GM12878 (cell line): ENCODE measurements around the gene SUPT7L. TPM values are rescaled to one million over a fixed set of nuclear protein-coding genes. Genes with fewer than 3 reads are reported as not detected.

Experiments used
- BMI1 ChIP-seq: fragments of 450-650 bp; IDR thresholded peaks from 2 replicates; pipeline ENCODE4 v1.6.1; 2016; ENCODE audit warnings: mild to moderate bottlenecking, moderate library complexity, borderline replicate concordance
- BRCA1 ChIP-seq: IDR thresholded peaks from 2 replicates; pipeline ENCODE4 v1.6.1; 2011; ENCODE audit warnings: low read depth, low read length, improper control_type of control experiment
- CHD2 ChIP-seq: IDR thresholded peaks from 2 replicates; pipeline ENCODE4 v1.6.1; 2011; ENCODE audit warnings: low read depth, low read length, improper control_type of control experiment, borderline replicate concordance
- CUX1 ChIP-seq: IDR thresholded peaks from 2 replicates; pipeline ENCODE4 v1.6.1; 2012; ENCODE audit warnings: improper control_type of control experiment, low read depth, low read length; ENCODE audit not compliant: insufficient replicate concordance
- ESRRA ChIP-seq: IDR thresholded peaks from 2 replicates; pipeline ENCODE4 v1.6.1; 2012; ENCODE audit warnings: mild to moderate bottlenecking, low read length, improper control_type of control experiment
- FOXK2 ChIP-seq: fragments of 450-650 bp; IDR thresholded peaks from 2 replicates; pipeline ENCODE4 v1.6.1; 2017; ENCODE audit warnings: mild to moderate bottlenecking, moderate library complexity
- GATAD2B ChIP-seq: fragments of 450-650 bp; conservative IDR thresholded peaks from 2 replicates; pipeline ENCODE4 v1.6.1; 2017; ENCODE audit warnings: low read depth, mild to moderate bottlenecking, moderate library complexity
- KDM1A ChIP-seq: fragments of 200-600 bp; sonication (generic); IDR thresholded peaks from 2 replicates; pipeline ENCODE4 v1.6.1; 2016; ENCODE audit warnings: borderline replicate concordance
- MEF2B ChIP-seq: fragments of 450-650 bp; IDR thresholded peaks from 2 replicates; pipeline ENCODE4 v1.6.1; 2018; ENCODE audit warnings: mild to moderate bottlenecking, moderate library complexity; ENCODE audit not compliant: partially characterized antibody, poor library complexity, severe bottlenecking
- NFYB ChIP-seq: IDR thresholded peaks from 2 replicates; pipeline ENCODE4 v1.6.1; 2011; ENCODE audit warnings: low read depth, mild to moderate bottlenecking, low read length, improper control_type of control experiment, moderate library complexity; ENCODE audit not compliant: insufficient read depth
- PAX5 ChIP-seq: IDR thresholded peaks from 2 replicates; pipeline ENCODE4 v1.6.1; 2011; ENCODE audit warnings: low read depth, low read length, borderline replicate concordance
- RB1 ChIP-seq: fragments of 450-650 bp; formaldehyde crosslinking; IDR thresholded peaks from 2 replicates; pipeline ENCODE4 v1.6.1; 2017; ENCODE audit warnings: mild to moderate bottlenecking, borderline replicate concordance
- SMAD1 ChIP-seq: fragments of 450-650 bp; IDR thresholded peaks from 2 replicates; pipeline ENCODE4 v1.6.1; 2018; ENCODE audit warnings: mild to moderate bottlenecking, low read depth; ENCODE audit not compliant: partially characterized antibody
- SMAD5 ChIP-seq: IDR thresholded peaks from 2 replicates; pipeline ENCODE4 v1.6.1; 2016; ENCODE audit warnings: antibody characterized with exemption, low read depth
- SMC3 ChIP-seq: IDR thresholded peaks from 2 replicates; pipeline ENCODE4 v1.6.1; 2011; ENCODE audit warnings: low read length, improper control_type of control experiment, borderline replicate concordance
- SPI1 ChIP-seq: IDR thresholded peaks from 2 replicates; pipeline ENCODE4 v1.6.1; 2011; ENCODE audit warnings: low read depth, mild to moderate bottlenecking, low read length, moderate library complexity, borderline replicate concordance; ENCODE audit not compliant: insufficient read depth
- polyA plus RNA-seq, 11 experiments: library from polyadenylated mRNA; depleted of rRNA in 4 of 11; unstranded in 6 of 11; stranded (reverse) in 5 of 11; fragments of >200 nt; fragmentation: Nextera tagmentation in 4 of 11; fragmentation: Illumina TruSeq in 1 of 11; extraction: Ambion mirVana in 4 of 11; extraction: Trizol in 1 of 11; gene quantifications; 1 replicate in 1 of 11; 2 replicates in 10 of 11; pipeline versions ENCODE4 v1.2.1 to v1.2.3, GENCODE V29; 2011 to 2016; ENCODE audit warnings: inconsistent platforms in 2 of 11, missing spikeins in 2 of 11, low read depth in 1 of 11
- total RNA-seq, 4 experiments: library from RNA; depleted of rRNA in 3 of 4; stranded (reverse); fragments of >200 nt in 3 of 4; fragmentation: Illumina TruSeq in 1 of 4; extraction: Trizol in 1 of 4; gene quantifications; 2 replicates each; pipeline versions ENCODE4 v1.2.1 to v1.2.3, GENCODE V29; 2013 to 2021
- TF ChIP-seq, protein P1 (sequence below): IDR thresholded peaks from 2 replicates; pipeline ENCODE4 v1.6.1; 2012; ENCODE audit warnings: mild to moderate bottlenecking, low read depth, low read length
- TF ChIP-seq, protein P2 (sequence below): fragments of 450-650 bp; IDR thresholded peaks from 2 replicates; pipeline ENCODE4 v1.6.1; 2016; ENCODE audit warnings: mild to moderate bottlenecking

The SUPT7L gene
- total and polyA plus RNA-seq, 10 of the 15 experiments (the other 5 are each of a cell fraction or from before 2014, with no cell fraction given): 10.2 to 43.7 (median 21.3) TPM

DNA sequence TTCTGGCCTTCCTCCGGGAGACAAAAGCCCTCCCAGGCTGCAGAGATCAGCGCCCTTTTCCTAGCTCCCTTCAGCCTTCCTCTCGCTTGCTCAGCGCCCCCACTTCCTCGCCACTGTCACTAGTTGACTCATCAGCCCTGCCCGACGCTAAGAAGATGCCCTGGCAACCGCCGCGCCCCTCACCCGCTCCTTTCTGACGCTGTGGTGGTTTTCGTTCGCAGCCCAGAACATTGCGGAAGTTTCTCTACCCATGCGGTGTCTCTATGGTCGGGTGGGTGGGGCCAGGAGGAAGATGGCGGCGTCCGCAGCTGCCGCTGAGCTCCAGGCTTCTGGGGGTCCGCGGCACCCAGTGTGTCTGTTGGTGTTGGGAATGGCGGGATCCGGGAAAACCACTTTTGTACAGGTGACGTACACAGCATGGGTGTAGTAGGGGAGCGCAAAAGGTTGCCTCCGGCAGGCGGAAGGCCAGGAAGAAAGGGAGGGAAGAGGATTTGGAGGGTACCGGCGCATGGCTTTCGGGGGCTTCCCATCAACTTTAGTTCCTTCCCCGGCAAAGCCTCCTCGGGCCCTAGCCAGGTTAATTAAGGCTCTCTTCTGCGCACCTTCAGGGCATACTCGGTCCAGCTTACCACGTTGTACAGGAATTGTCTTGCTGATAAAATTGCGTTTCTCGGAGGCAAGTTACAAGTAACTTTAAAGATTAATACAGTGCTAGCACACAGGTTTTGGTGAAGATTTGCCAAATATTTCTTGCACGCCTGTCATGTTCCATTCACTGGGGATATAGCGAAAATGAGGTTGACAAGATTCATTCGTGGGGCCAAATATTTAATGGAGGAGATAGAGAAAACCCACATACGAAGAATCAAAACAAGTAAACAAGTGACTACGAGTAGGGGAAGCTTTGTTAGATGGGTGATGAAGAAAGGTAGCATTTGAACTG lies 34.4 kb downstream of the SUPT7L start, which contains the start of the genes CCDC121 and GPN1 (continued):
- peak; percentile 77; the same call in 1 of the 2 replicates for TF ChIP-seq SPI1
- peak; percentile 67; the same call in 1 of the 2 replicates for TF ChIP-seq SMAD5
- TF ChIP-seq, protein P1, sequence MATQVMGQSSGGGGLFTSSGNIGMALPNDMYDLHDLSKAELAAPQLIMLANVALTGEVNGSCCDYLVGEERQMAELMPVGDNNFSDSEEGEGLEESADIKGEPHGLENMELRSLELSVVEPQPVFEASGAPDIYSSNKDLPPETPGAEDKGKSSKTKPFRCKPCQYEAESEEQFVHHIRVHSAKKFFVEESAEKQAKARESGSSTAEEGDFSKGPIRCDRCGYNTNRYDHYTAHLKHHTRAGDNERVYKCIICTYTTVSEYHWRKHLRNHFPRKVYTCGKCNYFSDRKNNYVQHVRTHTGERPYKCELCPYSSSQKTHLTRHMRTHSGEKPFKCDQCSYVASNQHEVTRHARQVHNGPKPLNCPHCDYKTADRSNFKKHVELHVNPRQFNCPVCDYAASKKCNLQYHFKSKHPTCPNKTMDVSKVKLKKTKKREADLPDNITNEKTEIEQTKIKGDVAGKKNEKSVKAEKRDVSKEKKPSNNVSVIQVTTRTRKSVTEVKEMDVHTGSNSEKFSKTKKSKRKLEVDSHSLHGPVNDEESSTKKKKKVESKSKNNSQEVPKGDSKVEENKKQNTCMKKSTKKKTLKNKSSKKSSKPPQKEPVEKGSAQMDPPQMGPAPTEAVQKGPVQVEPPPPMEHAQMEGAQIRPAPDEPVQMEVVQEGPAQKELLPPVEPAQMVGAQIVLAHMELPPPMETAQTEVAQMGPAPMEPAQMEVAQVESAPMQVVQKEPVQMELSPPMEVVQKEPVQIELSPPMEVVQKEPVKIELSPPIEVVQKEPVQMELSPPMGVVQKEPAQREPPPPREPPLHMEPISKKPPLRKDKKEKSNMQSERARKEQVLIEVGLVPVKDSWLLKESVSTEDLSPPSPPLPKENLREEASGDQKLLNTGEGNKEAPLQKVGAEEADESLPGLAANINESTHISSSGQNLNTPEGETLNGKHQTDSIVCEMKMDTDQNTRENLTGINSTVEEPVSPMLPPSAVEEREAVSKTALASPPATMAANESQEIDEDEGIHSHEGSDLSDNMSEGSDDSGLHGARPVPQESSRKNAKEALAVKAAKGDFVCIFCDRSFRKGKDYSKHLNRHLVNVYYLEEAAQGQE: no peak
- TF ChIP-seq SMC3: no peak
- peak; percentile 75; the same call in 1 of the 2 replicates for TF ChIP-seq RB1
- peak; percentile 92 for TF ChIP-seq BMI1
- peak; percentile 90 for TF ChIP-seq CHD2
- TF ChIP-seq KDM1A: no peak
- TF ChIP-seq GATAD2B: 0 out of 2 replicates have a peak, but pooled peaks have one; percentile 45
- TF ChIP-seq CUX1: no peak
- no peak for TF ChIP-seq ESRRA
- peak; percentile 61; the same call in 1 of the 2 replicates for TF ChIP-seq PAX5
- no peak for TF ChIP-seq NFYB
- TF ChIP-seq, protein P2, sequence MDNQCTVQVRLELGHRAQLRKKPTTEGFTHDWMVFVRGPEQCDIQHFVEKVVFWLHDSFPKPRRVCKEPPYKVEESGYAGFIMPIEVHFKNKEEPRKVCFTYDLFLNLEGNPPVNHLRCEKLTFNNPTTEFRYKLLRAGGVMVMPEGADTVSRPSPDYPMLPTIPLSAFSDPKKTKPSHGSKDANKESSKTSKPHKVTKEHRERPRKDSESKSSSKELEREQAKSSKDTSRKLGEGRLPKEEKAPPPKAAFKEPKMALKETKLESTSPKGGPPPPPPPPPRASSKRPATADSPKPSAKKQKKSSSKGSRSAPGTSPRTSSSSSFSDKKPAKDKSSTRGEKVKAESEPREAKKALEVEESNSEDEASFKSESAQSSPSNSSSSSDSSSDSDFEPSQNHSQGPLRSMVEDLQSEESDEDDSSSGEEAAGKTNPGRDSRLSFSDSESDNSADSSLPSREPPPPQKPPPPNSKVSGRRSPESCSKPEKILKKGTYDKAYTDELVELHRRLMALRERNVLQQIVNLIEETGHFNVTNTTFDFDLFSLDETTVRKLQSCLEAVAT: peak; percentile 82
- peak; percentile 56 for TF ChIP-seq SMAD1
- TF ChIP-seq MEF2B: peak; percentile 40
- no peak for TF ChIP-seq BRCA1
- TF ChIP-seq FOXK2: peak; percentile 33; the same call in 1 of the 2 replicates
